ENCODE data around the gene HAS3.

DNA sequence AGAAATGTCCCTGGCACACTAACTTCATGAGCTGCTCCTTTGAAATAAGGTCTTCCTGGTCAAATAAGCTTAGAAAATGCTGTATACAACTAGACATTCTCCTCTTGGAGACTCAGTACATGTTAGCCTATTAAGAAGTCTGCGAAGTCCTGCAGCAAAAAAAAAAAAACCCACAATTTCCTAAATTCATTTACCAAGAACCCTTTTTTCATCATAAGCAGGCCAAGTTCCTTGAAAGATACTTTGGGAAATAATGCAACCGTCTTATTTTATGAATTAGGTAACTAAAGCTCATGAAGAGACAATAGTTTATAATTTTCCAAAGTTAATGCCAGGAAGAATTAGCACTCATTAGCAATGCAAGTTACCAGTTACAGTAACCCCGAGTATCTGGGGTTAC is 49.0 kb upstream of the HAS3 start:
- TF ChIP-seq REST (IDR thresholded peaks at IDR 0.05; ENCODE audit: low read depth) = no peak
- no peak for TF ChIP-seq YY1 (IDR thresholded peaks at IDR 0.05; ENCODE audit: low read depth)
- TF ChIP-seq, protein P1, sequence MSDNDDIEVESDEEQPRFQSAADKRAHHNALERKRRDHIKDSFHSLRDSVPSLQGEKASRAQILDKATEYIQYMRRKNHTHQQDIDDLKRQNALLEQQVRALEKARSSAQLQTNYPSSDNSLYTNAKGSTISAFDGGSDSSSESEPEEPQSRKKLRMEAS (IDR thresholded peaks at IDR 0.05) = no peak
- no peak for TF ChIP-seq ZBTB7A (IDR thresholded peaks at IDR 0.05; ENCODE audit: low read depth)
- TF ChIP-seq EP300 (IDR thresholded peaks at IDR 0.05; ENCODE audit: borderline replicate concordance) = no peak
- no peak for TF ChIP-seq EGR1 (IDR thresholded peaks at IDR 0.05)
- no peak for TF ChIP-seq TCF12 (IDR thresholded peaks at IDR 0.05; ENCODE audit: low read depth)
